GM12865 (cell line): ENCODE data around the gene CPNE7.

Experiments
- DNase-seq: peaks from one replicate; pipeline ENCODE4 v3.0.0; 2010; ENCODE audit warnings: low read depth
- H3K4me3 ChIP-seq: 2 replicates; pipeline ENCODE4 v1.5.1; 2011; ENCODE audit warnings: mild to moderate bottlenecking, low read depth, low read length, control low read depth
- CTCF ChIP-seq: IDR thresholded peaks from 2 replicates; pipeline ENCODE4 v1.5.1; 2011; ENCODE audit warnings: low read length, control low read depth, low read depth, inconsistent platforms; ENCODE audit not compliant: insufficient read depth; ENCODE audit errors: missing control alignments

Gene CPNE7

GRCh38 chr16:89606006-89606405 is 30.4 kb downstream of the CPNE7 start:
- H3K4me3 ChIP-seq = no peak overlapping the region
- no peak for TF ChIP-seq CTCF
- no peak for DNase-seq

DNA sequence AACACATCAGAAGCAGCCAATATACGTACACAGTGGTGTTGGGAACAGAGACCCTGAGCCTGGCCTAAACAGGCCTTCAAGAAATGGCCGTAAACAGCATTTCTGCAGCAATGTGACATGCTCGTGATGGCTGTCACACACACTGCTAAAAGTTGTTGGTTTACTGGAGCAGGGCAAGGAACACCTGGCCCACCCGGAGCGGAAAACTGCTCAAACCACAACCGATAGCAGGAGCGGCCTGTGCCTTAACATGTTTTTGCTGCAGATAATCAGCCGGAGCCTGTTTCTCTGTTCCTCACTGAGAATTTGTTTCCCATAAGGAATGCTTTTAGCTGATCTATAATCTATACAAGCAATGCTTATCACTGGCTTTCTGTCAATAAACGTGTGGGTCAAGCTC is 31.9 kb downstream of the CPNE7 start:
- no peak for DNase-seq

GRCh38 chr16:89607937-89608740 is 32.6 kb downstream of the CPNE7 start:
- no peak for DNase-seq
- H3K4me3 ChIP-seq = no peak overlapping the region
- TF ChIP-seq CTCF = no peak

More for the DNA sequence above, 31.9 kb downstream of the CPNE7 start:
- H3K4me3 ChIP-seq = no peak overlapping the region
- TF ChIP-seq CTCF = no peak

GRCh38 chr16:89610108-89610453 is 34.5 kb downstream of the CPNE7 start:
- no peak overlapping the region for H3K4me3 ChIP-seq
- DNase-seq = no peak
- no peak for TF ChIP-seq CTCF

- DNase-seq = no peak
- H3K4me3 ChIP-seq = no peak overlapping the region
- no peak for TF ChIP-seq CTCF
Measured at GRCh38 chr16:89612415-89613166, 37.0 kb downstream of the CPNE7 start.

DNA sequence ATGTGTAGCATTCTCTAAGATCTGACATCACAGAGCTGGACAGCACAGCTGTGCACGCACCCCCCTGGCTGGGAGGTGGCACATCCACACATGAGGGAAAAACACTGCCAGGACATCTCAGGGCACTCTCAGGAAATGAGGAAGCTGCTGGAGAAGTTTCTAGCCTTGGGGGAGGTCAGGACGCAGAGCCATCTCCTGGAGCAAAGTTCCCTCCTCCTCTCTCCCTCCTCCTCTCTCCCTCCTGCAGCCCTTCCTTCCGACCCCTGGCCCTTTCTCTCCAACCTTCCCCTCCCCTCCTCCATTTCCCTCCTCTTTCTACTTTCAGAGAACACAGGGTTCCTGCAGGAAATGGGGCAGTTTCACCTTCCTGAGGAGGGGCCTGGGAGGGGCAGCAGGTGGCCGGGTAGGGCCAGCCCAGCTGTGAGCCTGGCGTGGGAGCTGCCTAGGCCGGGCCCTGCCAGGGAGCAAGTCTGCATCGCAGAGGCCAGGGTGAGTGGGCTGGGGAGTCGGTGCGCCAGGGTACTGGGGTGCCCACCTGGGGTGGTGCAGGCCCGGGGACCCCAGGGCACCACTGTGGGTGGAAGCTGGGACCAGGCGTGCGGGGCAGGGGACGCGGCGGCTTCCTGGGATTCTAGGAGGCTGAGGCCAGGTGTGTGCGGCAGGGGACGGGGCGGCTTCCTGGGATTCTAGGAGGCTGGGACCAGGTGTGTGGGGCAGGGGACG is 37.8 kb downstream of the CPNE7 start, which contains the start of gene DPEP1:
TSS of gene DPEP1 (plus strand) at position 412 of the 723 bp plus-strand sequence. CDS start 16,769 bp downstream, outside the sequence.
- TF ChIP-seq CTCF = no peak
- H3K4me3 ChIP-seq = no peak within 1 kb of the TSS
- DNase-seq = no peak
